Activated gamma-delta T cell treated with Interleukin-2 at 50 U/mL for 16 hours (primary cell): Measurements from ENCODE around the gene IFNA14.
"Not testable (repeated sequence)": the region's sequence is repeated elsewhere in the genome, so short reads cannot be mapped to it uniquely, and the experiment has no call there.

Experiments
- DNase-seq: peaks from one replicate; pipeline ENCODE4 v3.0.0-alpha.2; 2020

IFNA14 gene

DNA sequence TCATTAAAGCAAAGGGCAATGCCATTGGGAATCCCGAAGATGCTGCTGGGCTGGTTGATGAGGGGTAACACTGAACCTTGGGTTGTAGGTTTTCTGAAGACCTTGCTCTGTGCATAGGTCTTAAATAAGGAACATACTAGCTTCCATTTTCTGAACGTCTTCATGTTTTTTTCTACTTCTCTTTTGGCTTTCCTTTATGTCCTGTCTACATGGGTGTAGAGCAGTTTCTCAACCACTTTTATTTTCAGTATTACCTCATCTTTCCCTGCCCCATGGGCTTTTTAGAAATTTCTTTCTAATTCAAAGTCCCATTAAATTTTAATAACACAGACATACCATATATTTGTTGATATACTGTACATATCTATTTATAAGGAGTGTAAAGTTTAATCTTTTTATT, at the start of gene IFNA14:
Gene IFNA14, minus strand, starts transcription at position 95 of the 400 bp plus-strand sequence. Its CDS starts 70 bp downstream, at position 25.
- DNase-seq: no peak

GRCh38 chr9:21287280-21287679, 47.5 kb upstream of the IFNA14 start:
- DNase-seq: no peak

DNA sequence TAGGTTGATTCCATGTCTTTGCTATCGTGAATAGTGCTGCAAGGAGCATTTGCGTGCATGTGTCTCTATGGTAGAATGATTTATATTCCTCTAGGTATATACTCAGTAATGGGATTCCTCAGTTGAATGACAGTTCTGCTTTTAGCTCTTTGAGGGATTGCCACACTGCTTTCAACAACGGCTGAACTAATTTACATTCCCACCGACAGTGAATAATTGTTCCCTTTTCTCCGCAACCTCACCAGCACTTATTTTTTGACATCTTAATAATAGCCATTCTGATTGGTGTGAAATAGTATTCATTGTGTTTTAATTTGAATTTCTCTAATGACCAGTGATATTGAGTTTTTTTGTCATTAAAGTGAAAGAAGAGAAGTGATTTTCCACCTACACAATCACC, 46.9 kb upstream of the IFNA14 start:
- DNase-seq: no peak

DNA sequence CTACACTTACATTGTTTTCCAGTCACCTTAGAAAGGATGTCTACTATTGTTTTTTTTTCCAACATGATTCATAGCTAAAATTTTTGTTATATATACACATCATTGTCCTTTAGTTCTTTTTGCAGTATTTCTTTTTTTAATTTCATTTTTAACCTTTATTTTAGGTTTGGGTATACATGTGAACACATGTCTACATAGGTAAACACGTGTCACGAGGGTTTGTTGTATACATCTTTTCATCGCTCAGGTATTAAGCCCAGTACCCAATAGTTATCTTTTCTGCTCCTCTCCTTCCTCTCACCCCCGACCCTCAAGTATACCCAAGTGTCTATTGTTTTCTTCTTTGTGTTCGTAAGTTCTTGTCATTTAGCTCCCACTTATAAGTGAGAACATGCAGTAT, 46.3 kb upstream of the IFNA14 start:
- no peak for DNase-seq

- DNase-seq: no peak
Measured at GRCh38 chr9:21281275-21281674, 41.5 kb upstream of the IFNA14 start.

GRCh38 chr9:21268347-21268657, 28.5 kb upstream of the IFNA14 start:
- DNase-seq: no peak

DNA sequence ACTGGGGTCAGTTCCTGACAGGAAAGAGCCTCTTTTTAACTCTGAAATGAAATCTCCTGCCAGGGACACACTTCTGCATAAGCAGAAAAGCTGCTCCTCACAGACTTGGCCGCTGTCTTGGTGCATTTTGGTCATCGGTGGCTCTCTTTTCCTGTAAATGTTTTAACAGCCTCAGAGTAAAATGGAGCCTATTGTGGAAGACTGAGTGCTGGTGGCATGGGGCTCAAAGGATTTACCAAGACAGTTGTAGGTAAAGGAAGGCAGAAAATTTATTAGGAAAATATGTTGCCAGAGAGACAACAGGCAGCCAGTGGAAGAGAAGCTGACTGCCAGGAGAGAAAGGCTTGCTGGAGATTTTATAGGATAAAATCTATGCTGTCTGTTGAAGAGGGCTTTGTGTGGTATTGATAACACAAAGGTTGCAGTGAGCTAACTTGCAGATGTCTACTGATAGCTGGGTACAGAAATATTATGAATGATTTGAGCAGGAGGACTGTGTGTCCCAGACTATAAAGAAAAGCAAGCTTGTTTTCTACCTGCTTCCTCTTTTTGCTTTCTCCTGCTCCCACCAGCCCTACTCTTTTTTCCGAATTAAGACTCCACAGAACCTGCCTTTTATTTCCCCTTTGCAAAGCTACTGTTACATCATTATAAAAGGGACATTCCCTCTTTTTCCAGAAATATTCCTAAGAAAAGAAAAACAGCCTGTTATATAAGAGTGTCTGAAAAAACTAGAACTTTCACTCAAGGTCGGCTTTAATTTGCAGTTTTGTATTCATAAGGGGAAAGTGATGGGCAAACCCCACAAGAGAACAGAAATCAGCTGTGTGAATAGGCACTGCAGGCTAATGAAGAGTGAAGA, 27.9 kb upstream of the IFNA14 start:
- DNase-seq: no peak

GRCh38 chr9:21266733-21267484, 27.1 kb upstream of the IFNA14 start:
- DNase-seq: no peak

DNA sequence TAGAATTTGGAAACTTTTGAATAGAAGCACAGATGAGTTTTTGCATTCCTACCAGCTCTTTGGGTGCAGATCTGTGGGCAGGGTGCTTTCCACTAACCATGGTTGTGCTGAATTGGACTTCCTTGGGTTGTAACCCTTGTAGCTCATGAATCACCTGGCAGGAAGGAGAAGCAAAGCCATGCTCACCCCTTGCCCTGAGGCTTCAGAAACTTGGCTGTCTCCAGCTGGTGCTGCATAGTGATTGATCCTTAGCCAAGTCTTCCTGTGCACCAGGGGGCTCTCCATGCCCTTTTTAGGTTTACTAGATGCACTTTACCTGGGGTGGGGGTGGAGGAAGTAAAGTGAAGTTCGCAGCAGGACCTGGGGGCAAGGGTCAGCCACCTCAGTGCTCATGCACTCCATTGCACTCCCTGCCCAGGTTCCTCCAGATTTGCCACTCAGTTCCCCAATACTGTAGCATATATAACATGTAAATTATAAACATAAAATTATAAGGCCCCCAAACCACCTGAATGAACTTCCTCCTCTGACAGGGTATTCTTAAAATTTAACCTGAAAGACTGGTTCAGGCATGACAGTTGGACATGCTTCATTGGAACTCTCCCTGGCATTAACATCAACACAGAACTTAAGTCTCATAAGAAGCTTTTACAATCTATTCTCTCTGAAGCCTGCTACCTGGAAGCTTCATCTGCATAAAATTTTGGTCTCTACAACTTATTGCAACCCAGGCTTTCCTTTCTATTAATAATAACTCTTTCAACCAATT, 25.8 kb upstream of the IFNA14 start:
- no peak for DNase-seq

DNA sequence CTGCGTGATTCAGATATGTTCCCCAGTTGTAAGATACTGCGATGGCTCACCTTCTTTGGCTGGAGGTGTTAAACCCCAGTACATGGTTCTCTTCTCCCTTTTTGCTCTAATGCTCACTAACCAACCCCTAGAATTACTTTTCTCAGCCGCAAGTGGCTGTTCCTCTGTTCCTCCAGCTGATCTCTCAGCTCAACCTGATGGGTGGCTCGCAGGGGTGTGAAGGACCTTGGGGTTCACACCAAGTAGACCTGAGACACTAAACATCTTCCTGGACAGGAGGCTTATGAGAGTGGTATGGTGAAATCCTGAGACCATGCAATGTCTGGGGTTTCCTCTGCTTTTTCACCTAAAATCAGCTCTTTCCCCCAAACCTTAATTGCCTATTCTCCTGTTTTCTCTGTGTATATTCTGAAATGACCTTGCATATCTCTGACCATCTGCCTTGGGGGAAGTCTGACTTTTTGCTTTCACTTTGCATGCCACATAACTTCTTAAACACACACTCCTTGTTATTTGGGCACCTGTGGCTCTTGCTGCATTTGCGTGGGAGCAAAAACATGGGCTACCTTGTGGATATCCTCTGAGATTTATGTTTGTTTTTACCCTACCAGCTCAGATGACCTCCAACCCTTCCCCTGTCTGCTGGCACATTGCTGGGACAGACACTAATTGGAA, 15.9 kb upstream of the IFNA14 start:
- DNase-seq: no peak

DNA sequence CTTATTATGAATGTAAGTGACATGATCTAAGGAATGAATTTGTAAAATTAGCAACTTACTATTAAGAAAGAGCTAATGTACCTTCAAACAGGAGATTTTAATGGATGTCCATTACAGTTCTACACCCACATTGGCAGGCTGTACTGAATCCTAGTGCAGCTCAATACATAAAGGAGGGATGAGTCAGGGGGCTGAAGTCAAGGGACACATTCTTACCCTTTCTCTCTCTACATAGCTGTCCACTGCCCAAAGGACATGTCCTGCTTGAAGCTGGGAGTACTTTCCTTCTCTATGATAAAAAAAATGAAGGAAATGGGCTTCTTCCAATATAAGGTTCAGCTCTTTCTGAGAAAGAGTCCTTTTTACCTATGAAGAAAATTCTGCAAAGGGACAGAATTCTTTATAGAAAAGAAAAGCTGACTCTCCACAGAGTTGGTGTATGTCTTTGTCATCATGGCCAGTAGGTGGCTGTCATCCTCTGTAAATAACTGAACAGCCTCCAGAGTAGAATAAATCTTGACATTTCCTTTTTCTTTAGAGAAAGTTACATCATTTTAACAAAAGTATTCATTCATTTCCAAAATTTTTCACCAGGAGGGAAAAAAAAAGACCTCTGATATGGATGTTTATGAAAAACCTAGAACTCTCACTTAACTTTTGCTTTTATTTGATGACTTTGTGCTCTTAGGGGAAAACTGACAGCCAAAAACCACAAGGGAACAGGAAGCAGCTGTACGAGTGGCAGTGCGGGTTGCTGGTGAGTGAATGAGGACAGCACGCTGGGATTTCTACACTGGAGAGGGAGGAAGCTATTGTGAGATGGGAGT, 13.1 kb upstream of the IFNA14 start:
- no peak for DNase-seq

- DNase-seq: no peak
Measured at GRCh38 chr9:21251638-21252037, 11.8 kb upstream of the IFNA14 start.

GRCh38 chr9:21251190-21251589, 11.4 kb upstream of the IFNA14 start:
- no peak for DNase-seq

DNA sequence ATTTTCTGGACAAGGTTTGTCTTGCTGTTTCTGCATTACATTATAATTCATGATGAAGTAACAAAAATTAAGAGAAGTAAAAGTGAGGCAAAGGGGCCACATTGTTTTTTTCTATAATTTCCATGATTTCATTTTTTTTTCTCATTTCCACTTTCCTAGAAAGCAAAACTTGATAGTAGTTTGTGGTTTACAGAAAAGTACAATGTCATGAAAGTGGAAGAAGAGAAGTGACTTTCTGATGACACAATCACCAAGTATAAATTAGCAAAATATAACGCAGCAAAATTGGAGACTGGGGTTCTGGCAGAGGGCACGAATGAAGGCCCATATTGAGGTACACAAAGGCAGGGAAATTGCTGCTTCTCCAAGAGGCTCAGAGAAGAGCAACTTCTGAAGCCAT, 5.0 kb upstream of the IFNA14 start:
- no peak for DNase-seq

- not testable (repeated sequence) for DNase-seq
Measured at GRCh38 chr9:21236360-21236714, 3.5 kb downstream of the IFNA14 start.

DNA sequence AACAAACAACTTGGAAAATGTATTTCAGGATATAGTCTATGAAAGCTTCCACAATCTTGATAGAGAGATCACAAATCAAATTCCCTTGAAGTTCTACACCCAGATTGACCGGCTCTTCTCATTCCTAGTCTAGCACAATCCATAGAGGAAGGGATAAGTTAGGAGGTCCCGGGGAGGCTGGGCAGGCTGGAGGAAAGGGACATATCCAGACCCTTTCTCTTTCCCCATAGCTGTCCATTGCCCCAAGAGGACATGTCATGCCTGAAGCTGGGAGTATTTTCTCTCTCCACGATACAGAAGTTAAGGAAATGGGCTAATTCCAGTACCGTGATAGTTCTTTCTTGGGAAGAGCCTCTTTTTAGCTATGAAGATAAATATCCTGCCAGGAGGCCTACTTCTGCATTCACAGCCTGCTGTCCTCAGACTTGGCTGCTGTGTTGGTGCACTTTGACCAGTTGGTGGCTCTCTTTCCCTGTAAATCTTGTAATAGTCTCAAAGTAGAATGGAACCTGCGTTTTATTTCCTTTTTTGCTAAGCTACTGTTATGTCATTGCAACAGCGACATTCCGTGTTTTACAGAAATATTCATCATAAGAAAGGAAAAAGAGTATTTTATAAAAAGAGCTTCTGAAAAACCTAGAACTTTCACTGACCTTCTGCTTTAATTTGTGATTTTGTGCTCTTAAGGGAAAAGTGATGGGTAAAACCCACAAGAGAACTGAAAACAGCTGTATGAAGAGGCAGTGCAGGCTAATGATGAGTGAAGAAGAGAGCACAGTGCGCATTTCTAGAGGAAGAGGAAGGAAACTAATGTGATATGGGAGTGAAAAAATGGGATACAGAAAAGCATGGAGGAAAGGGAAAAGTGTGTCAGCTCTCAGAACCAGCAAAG, 4.1 kb downstream of the IFNA14 start:
- not testable (repeated sequence) for DNase-seq

GRCh38 chr9:21234153-21234687, 5.6 kb downstream of the IFNA14 start:
- DNase-seq: no peak

GRCh38 chr9:21233258-21233657, 6.5 kb downstream of the IFNA14 start:
- no peak for DNase-seq

GRCh38 chr9:21228122-21228521, 11.7 kb downstream of the IFNA14 start, which contains the start of gene IFNA17:
IFNA17 (minus strand) TSS chr9:21228222; CDS start chr9:21228173, 49 bp downstream.
- DNase-seq: no peak

GRCh38 chr9:21217211-21217610, 22.6 kb downstream of the IFNA14 start, which contains the start of gene IFNA16:
IFNA16 (minus strand) TSS chr9:21217311; CDS start chr9:21217305, 6 bp downstream.
- not testable (repeated sequence) for DNase-seq
